ENCODE measurements around the gene CLEC18A. TPM values are rescaled to one million over a fixed set of nuclear protein-coding genes. Genes with fewer than 3 reads are reported as not detected.
"Not testable (repeated sequence)": the region's sequence is repeated elsewhere in the genome, so short reads cannot be mapped to it uniquely, and the experiment has no call there.

CLEC18A gene
- total and polyA plus RNA-seq, 7 experiments from 2014 or later: 1.4 to 7.4 (median 3.6) TPM; not detected in 2

GRCh38 chr16:70012354-70012753 is 61.2 kb downstream of the CLEC18A start:
- H3K4me1 Mint-ChIP-seq; DNase-seq; intact Hi-C loops (cut with micrococcal nuclease); H3K27ac Mint-ChIP-seq; H3K27ac ChIP-seq (ENCODE audit: low read depth, low read length); H3K27me3 Mint-ChIP-seq; H3K4me1 ChIP-seq (ENCODE audit: control insufficient read depth in 2 of 2, insufficient read depth in 2 of 2, low read length in 2 of 2); H3K9me3 ChIP-seq (ENCODE audit: control insufficient read depth in 2 of 3, low read length in 3 of 3); H3K4me3 ChIP-seq (ENCODE audit: low read length); ATAC-seq; CTCF ChIA-PET; H3K27me3 ChIP-seq (ENCODE audit: control insufficient read depth in 2 of 2, insufficient read depth in 2 of 2, low read length in 2 of 2); H3K36me3 ChIP-seq (ENCODE audit: control insufficient read depth in 2 of 3, insufficient read depth in 3 of 3, low read length in 3 of 3); POLR2A ChIA-PET; H3K9me3 Mint-ChIP-seq: not testable (repeated sequence)
- peak overlapping the region in 1 of 10 donors; percentile 53 for H3K4me3 Mint-ChIP-seq
- peaks cover 8 to 37% (median 11%) of the 10 kb centered on the region in 5 donors for H3K36me3 Mint-ChIP-seq

DNA sequence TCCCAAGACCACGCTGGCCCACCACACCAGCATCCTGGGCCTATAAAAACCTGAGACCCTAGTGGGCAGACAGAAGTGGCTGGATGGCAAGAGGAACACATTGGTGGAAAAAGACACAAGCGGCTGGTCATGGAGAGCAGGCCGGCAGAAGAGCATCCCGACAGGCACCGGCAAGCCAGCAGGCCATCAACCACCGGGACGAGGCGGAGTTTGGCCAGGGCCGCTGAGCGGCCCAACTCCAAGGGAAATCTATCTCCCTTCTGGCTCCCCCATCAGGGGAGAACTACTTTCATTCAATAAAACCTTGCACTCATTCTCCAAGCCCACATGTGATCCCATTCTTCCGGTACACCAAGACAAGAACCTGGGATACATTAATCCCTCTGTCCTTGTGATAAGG is 61.8 kb downstream of the CLEC18A start:
- DNase-seq; POLR2A ChIA-PET; H3K27me3 ChIP-seq (ENCODE audit: control insufficient read depth in 2 of 2, insufficient read depth in 2 of 2, low read length in 2 of 2); H3K9me3 ChIP-seq (ENCODE audit: control insufficient read depth in 2 of 3, low read length in 3 of 3); H3K27ac Mint-ChIP-seq; H3K4me1 Mint-ChIP-seq; H3K36me3 ChIP-seq (ENCODE audit: control insufficient read depth in 2 of 3, insufficient read depth in 3 of 3, low read length in 3 of 3); intact Hi-C loops (cut with micrococcal nuclease); H3K4me3 ChIP-seq (ENCODE audit: low read length); H3K4me3 Mint-ChIP-seq; H3K9me3 Mint-ChIP-seq; CTCF ChIA-PET; H3K27me3 Mint-ChIP-seq; H3K4me1 ChIP-seq (ENCODE audit: control insufficient read depth in 2 of 2, insufficient read depth in 2 of 2, low read length in 2 of 2); ATAC-seq; H3K27ac ChIP-seq (ENCODE audit: low read depth, low read length): not testable (repeated sequence)
- peaks cover 8 to 41% (median 11%) of the 10 kb centered on the region in 5 donors for H3K36me3 Mint-ChIP-seq

Small RNA genes within 50 kb of the gene (microRNA-seq; reads per million reads assigned to microRNA genes)
- gene MIR140 (ENCODE audit: borderline microRNAs expressed): 13,304 reads per million, percentile 95 among the genes with 10 or more reads in this experiment

Other genes starting within 250 kb of the CLEC18A start
- 10 to 100 TPM in 1 of 5 experiments, 1 to 10 TPM in 4; 1.7 to 27.3 (median 3.2) TPM for gene NQO1, start 224.8 kb upstream of the CLEC18A start, total RNA-seq
- gene NQO1, start 224.8 kb upstream of the CLEC18A start, polyA plus RNA-seq: 1 to 10 TPM; 2.2 to 5.3 TPM
- 10 to 100 TPM; 24.1 to 72.8 (median 45.0) TPM for gene NOB1, start 196.4 kb upstream of the CLEC18A start, total RNA-seq
- gene NOB1, start 196.4 kb upstream of the CLEC18A start, polyA plus RNA-seq: 10 to 100 TPM; 46.5 to 70.4 TPM
- 10 to 100 TPM; 58.4 to 81.3 (median 72.1) TPM for gene WWP2, start 189.0 kb upstream of the CLEC18A start, total RNA-seq
- gene WWP2, start 189.0 kb upstream of the CLEC18A start, polyA plus RNA-seq: 10 to 100 TPM; 29.2 to 51.4 TPM
- gene PDPR, start 163.0 kb downstream of the CLEC18A start, total RNA-seq: 10 to 100 TPM; 35.0 to 42.8 (median 37.9) TPM
- 10 to 100 TPM in 1 of 2 donors, 1 to 10 TPM in 1; 6.0 to 12.7 TPM for gene PDPR, start 163.0 kb downstream of the CLEC18A start, polyA plus RNA-seq
- 1 to 10 TPM in 3 of 5 experiments, under 1 TPM in 1, not detected in 1; 0.89 to 2.0 (median 1.2) TPM for gene CLEC18C, start 222.5 kb downstream of the CLEC18A start, total RNA-seq
- not detected for gene CLEC18C, start 222.5 kb downstream of the CLEC18A start, polyA plus RNA-seq